Osteoblast (primary cell): Measurements from ENCODE around the gene GGTLC1. TPM values are rescaled to one million over a fixed set of nuclear protein-coding genes. Genes with fewer than 3 reads are reported as not detected.
A peak's percentile ranks its signal among the peaks of the same experiment; 100 is the strongest.
"Not testable (repeated sequence)": the region's sequence is repeated elsewhere in the genome, so short reads cannot be mapped to it uniquely, and the experiment has no call there.

Experiments used
- DNase-seq: peaks from one replicate; pipeline ENCODE4 v3.0.0; 2011; ENCODE audit warnings: low spot score, mixed read lengths; ENCODE audit not compliant: insufficient read length; ENCODE audit errors: missing footprints
- H2AFZ ChIP-seq: 2 replicates; pipeline ENCODE4 v1.6.0; 2011; ENCODE audit warnings: mild to moderate bottlenecking, low read length
- H3K27ac ChIP-seq: 2 replicates; pipeline ENCODE4 v1.5.1; 2011; ENCODE audit warnings: mild to moderate bottlenecking, low read depth, low read length, moderate library complexity
- H3K27me3 ChIP-seq: 2 replicates; pipeline ENCODE4 v1.6.0; 2012; ENCODE audit warnings: mild to moderate bottlenecking, control low read depth, inconsistent platforms, low read length, moderate library complexity; ENCODE audit not compliant: insufficient read depth
- H3K36me3 ChIP-seq: 2 replicates; pipeline ENCODE4 v1.5.1; 2011; ENCODE audit warnings: mild to moderate bottlenecking, low read length, control low read depth, moderate library complexity; ENCODE audit not compliant: insufficient read depth
- H3K4me1 ChIP-seq: 2 replicates; pipeline ENCODE4 v1.5.1; 2011; ENCODE audit warnings: mild to moderate bottlenecking, low read length, control low read depth, moderate library complexity; ENCODE audit not compliant: insufficient read depth
- H3K4me2 ChIP-seq: 2 replicates; pipeline ENCODE4 v1.6.0; 2011; ENCODE audit warnings: mild to moderate bottlenecking, low read length; ENCODE audit not compliant: insufficient read depth
- H3K4me3 ChIP-seq: fragments of 200-600 bp; sonication (generic); 3 replicates; pipeline ENCODE4 v1.5.1; 2012; ENCODE audit warnings: mild to moderate bottlenecking, low read length, inconsistent platforms; ENCODE audit not compliant: insufficient read depth
- H3K79me2 ChIP-seq: 2 replicates; pipeline ENCODE4 v1.6.0; 2012; ENCODE audit warnings: mild to moderate bottlenecking, low read length, control low read depth, inconsistent platforms; ENCODE audit not compliant: insufficient read depth
- H3K9me3 ChIP-seq: 2 replicates; pipeline ENCODE4 v1.5.1; 2011; ENCODE audit warnings: low read depth, low read length, control low read depth
- H4K20me1 ChIP-seq: 2 replicates; pipeline ENCODE4 v1.6.0; 2012; ENCODE audit warnings: mild to moderate bottlenecking, low read length, control low read depth; ENCODE audit not compliant: insufficient read depth
- total RNA-seq: library from RNA; depleted of rRNA; stranded (reverse); fragments of >200 nt; gene quantifications from 2 replicates; pipeline ENCODE4 v1.2.3, GENCODE V29; 2012
- TF ChIP-seq, protein P1 (sequence below): IDR thresholded peaks from 2 replicates; pipeline ENCODE4 v1.5.1; 2011; ENCODE audit warnings: mild to moderate bottlenecking, low read depth, low read length, moderate library complexity; ENCODE audit errors: extremely low read depth

The GGTLC1 gene
- total RNA-seq, 1 donor, result not detected

DNA sequence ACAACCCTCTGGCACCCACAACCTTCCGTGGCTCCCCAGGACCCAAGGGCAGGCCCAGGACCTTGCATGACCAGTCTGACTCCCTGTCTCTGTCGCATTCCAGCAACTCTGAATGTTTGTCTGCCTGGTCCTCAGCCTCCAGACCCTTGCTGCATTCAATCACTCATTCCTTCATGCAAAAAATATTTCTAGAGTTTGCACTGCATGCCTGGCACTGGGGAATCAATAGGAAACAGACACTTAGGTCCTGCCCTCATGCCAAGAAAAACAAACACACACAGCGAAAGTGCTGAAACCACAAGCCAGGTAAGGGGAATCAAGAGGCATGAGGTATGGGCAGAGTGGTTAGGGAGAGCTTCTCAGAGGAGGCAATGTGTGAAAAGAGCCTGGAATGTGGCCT, 1.9 kb downstream of the GGTLC1 start:
- H3K27ac ChIP-seq, H3K4me1 ChIP-seq, H3K36me3 ChIP-seq, H3K79me2 ChIP-seq, H3K27me3 ChIP-seq, H3K4me3 ChIP-seq, H2AFZ ChIP-seq, H3K4me2 ChIP-seq, H4K20me1 ChIP-seq, DNase-seq, H3K9me3 ChIP-seq: not testable (repeated sequence)

DNA sequence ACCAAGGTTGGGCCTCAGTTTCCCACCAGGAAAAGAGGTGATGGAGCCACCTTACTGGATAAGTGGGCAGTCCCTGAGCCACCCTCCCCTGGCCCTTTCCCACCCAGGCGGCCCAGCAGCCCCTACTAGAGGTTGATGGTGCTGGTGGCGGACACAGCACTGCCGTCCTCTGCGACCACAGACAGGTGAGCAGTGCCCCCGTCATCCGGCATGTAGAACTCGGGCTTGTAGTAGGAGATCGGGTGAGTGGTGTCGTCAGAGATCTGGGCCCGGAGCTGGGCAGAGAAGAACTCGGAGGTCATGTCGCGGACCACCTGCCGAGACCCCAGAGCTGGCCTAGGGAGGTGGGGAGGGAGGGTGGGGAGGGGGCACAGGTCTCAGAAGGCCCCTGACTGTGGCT, 2.3 kb downstream of the GGTLC1 start:
- H3K27me3 ChIP-seq, H3K4me1 ChIP-seq, H3K27ac ChIP-seq, H3K9me3 ChIP-seq, DNase-seq, H3K4me2 ChIP-seq, H3K36me3 ChIP-seq, H3K4me3 ChIP-seq, H4K20me1 ChIP-seq, H3K79me2 ChIP-seq, H2AFZ ChIP-seq: not testable (repeated sequence)

DNA sequence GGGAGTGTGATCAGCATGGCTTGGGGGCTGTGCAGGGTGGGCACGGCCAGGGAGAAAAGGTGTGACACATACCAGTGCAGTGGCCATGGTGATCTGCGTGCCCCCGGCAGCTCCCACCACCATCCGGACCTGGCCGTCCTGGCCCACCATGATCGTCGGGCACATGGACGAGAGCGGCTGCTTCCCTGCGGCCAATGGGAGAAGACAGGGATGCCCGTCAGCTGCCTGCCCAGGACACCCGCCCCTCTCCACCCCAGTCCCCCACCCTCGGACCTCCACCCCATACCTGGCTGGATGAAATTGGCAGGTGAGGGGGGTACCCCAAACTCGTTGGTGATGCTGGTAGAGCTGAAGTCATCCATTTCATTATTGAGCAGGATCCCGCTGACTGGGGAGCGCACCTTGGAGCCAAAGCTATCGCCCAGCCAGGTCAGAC, 2.8 kb downstream of the GGTLC1 start:
- not testable (repeated sequence) for H3K9me3 ChIP-seq, H3K27me3 ChIP-seq, DNase-seq, H4K20me1 ChIP-seq, H3K4me2 ChIP-seq, H3K79me2 ChIP-seq, H2AFZ ChIP-seq, H3K4me1 ChIP-seq, H3K36me3 ChIP-seq, H3K27ac ChIP-seq, H3K4me3 ChIP-seq

DNA sequence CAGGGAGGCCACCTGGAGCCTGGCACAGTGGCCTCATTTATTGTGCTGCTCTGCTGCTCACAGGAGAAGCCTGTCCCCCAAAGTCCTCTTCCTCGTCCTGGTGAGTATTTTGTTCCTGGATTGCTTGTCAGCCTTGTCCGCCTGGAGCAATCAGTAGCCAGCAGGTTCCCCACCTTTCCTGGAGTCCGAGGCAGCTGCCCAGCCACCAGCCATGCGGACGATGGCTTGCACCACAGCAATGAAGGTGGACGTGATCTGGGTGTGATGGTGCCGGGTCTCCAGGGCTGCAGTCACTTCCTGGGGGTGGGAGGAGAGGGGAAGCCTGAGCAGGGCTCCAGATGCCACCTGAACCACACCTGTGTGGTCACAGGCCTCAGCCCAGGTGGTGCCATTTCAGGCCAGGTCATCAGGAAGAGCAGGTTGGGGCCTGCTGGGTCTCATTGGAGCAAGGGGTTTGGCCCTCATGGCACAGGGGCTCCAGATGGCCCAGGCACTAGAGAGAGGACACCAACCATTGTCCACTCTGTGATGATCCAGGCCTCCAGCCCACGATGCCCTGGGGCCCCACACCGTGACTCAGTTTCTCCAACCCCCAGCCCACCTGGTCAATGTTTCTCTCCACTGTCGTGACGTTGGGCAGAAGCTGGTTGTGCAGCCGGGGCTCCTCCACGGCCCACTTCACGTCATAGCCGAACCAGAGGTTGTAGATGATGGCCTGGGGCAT, 3.4 kb downstream of the GGTLC1 start:
- not testable (repeated sequence) for H4K20me1 ChIP-seq, H3K27ac ChIP-seq, H3K9me3 ChIP-seq, H3K4me2 ChIP-seq, H3K27me3 ChIP-seq, H3K4me1 ChIP-seq, H2AFZ ChIP-seq, H3K79me2 ChIP-seq, DNase-seq, H3K4me3 ChIP-seq, H3K36me3 ChIP-seq

DNA sequence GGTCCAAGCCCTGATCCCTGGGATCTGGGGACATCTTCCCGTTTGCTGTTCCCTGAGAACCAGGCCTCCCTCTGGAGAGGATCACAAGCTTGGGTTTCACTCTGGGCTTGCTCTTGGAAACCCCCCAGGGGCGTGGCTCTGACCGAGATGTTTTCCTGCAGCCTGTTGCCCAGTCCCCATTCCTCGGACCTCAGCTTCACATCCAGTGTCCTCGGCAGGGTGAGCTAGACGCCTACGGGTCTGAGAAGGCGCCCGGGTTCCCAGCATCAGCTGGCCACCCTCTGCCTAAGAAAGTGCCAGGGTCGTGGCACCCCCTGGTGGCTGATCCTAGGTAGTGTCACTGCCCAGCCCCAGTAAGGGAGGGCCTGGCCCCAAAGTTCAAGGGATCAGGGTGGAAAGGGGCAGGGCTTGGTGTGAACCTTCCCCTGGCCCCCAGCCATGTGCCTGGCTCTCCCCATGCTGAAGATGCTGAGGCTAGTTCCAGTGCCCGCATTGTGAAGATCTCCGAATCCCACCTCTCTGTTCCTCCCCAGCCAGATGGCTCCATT, 4.0 kb downstream of the GGTLC1 start:
- not testable (repeated sequence) for H3K4me3 ChIP-seq, H3K79me2 ChIP-seq, H3K4me1 ChIP-seq, H3K27ac ChIP-seq, H4K20me1 ChIP-seq, H3K36me3 ChIP-seq, H3K27me3 ChIP-seq, H2AFZ ChIP-seq, H3K9me3 ChIP-seq, DNase-seq, H3K4me2 ChIP-seq
- TF ChIP-seq, protein P1, sequence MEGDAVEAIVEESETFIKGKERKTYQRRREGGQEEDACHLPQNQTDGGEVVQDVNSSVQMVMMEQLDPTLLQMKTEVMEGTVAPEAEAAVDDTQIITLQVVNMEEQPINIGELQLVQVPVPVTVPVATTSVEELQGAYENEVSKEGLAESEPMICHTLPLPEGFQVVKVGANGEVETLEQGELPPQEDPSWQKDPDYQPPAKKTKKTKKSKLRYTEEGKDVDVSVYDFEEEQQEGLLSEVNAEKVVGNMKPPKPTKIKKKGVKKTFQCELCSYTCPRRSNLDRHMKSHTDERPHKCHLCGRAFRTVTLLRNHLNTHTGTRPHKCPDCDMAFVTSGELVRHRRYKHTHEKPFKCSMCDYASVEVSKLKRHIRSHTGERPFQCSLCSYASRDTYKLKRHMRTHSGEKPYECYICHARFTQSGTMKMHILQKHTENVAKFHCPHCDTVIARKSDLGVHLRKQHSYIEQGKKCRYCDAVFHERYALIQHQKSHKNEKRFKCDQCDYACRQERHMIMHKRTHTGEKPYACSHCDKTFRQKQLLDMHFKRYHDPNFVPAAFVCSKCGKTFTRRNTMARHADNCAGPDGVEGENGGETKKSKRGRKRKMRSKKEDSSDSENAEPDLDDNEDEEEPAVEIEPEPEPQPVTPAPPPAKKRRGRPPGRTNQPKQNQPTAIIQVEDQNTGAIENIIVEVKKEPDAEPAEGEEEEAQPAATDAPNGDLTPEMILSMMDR, result peak; percentile 12

DNA sequence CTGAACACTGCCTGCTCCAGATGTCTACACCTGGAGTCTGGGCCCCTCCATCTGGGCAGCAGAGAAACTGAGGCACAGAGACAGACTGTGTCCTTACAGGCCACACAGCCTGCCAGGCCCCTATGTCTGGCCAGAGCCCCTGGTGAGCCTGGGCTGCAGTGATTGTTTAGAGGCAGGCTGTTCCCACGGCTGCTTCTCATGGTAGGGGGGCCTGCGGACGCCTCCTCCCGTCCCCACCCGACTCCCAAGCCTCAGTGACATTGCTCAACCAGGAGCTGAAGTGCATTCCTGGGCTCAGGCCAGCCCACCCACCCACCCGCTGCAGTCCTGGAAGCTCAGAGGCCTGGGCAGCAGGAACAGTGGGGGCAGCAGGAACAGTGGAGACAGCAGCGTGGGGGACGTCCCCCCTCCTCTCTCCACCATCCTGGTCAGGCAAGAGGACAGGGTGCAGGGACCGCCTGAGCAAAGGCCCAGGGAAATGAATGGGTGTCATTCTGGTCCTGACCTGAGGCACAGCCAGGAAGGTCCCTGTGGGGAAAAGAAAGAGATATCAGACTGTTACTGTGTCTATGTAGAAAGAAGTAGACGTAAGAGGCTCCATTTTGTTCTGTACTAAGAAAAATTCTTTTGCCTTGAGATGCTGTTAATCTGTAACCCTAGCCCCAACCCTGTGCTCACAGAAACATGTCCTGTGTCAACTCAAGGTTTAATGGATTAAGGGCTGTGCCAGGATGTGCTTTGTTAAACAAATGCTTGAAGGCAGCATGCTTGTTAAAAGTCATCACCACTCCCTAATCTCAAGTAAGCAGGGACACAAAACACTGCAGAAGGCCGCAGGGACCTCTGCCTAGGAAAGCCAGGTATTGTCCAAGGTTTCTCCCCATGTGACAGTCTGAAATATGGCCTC, 6.2 kb downstream of the GGTLC1 start:
- not testable (repeated sequence) for H3K4me1 ChIP-seq, H3K27ac ChIP-seq, DNase-seq, H3K4me3 ChIP-seq, H3K9me3 ChIP-seq, H3K27me3 ChIP-seq, H3K79me2 ChIP-seq, H4K20me1 ChIP-seq, H3K36me3 ChIP-seq, H3K4me2 ChIP-seq, H2AFZ ChIP-seq

DNA sequence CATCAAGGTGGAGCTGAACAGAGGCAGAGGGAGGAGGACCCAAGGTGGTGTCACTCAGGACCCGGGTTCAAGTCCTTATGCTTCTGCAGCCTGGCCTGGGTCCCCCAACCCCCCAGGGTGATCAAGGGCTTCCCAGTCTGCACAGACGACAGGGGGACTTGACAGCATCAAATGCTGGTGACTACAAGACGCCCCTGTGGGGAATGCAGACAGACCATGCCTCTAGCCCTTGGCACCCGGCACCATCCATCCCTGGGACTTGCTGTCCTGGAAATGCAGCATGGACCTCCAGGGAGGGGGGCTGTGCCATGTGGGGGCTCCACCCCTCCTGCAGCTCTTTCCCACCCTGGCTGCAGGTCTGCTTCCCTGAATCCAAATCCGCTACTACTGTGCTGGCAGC, 7.1 kb downstream of the GGTLC1 start:
- H4K20me1 ChIP-seq, H3K79me2 ChIP-seq, H3K4me1 ChIP-seq, H3K27ac ChIP-seq, H3K27me3 ChIP-seq, H2AFZ ChIP-seq, DNase-seq, H3K9me3 ChIP-seq, H3K4me2 ChIP-seq, H3K36me3 ChIP-seq, H3K4me3 ChIP-seq: not testable (repeated sequence)

DNA sequence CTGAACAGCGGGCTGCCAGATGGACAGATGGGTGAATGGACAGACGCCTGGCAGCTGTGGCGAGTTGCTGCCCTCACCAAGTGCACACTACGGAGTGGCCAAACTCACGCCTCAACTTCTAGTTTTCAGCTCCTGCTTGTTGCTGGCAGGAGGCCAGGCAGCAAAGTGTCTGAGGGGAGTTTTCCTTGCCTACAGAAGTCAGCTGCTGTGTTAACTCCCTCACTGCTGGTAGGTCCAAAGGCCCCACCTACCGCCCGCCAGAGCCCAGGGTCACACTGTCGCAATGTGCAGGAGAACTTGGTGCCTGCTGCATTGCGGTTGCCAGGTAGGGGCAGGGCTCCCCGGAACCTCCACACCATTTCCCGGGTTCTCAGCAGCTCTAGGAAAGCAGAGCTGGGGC, 7.6 kb downstream of the GGTLC1 start:
- not testable (repeated sequence) for H3K27ac ChIP-seq, H2AFZ ChIP-seq, H3K4me3 ChIP-seq, H3K4me1 ChIP-seq, H3K36me3 ChIP-seq, H3K79me2 ChIP-seq, H4K20me1 ChIP-seq, DNase-seq, H3K9me3 ChIP-seq, H3K4me2 ChIP-seq, H3K27me3 ChIP-seq
